Adrenal gland (tissue), 12 donors: ENCODE data around the gene KLHL3. TPM values are rescaled to one million over a fixed set of nuclear protein-coding genes. Genes with fewer than 3 reads are reported as not detected.

Source experiments
- DNase-seq, 7 donors: peaks; one replicate each; pipeline ENCODE4 v3.0.0-alpha.2; 2019 to 2020
- H3K27ac ChIP-seq, 5 donors: fragments of 200-600 bp; sonication (generic) in 4 of 5; 1 replicate in 3 of 5; 2 replicates in 2 of 5; pipeline versions ENCODE4 v1.5.1 to v1.8.0; 2016 to 2020; ENCODE audit warnings: mild to moderate bottlenecking in 1 of 5
- H3K27me3 ChIP-seq: fragments of 200-600 bp; 2 replicates; pipeline ENCODE4 v1.8.0; 2021
- H3K36me3 ChIP-seq, 2 donors: fragments of 200-600 bp; replicated peaks in 1 of 2; 1 replicate in 1 of 2; 2 replicates in 1 of 2; pipeline versions ENCODE4 v1.5.1 to v1.8.0; 2018 to 2022
- H3K4me1 ChIP-seq, 2 donors: fragments of 200-600 bp; replicated peaks in 1 of 2; 1 replicate in 1 of 2; 2 replicates in 1 of 2; pipeline versions ENCODE4 v1.5.1 to v1.8.0; 2018 to 2021
- H3K4me3 ChIP-seq, 4 donors: fragments of 200-600 bp; sonication (generic) in 3 of 4; one replicate each; pipeline ENCODE4 v1.5.1; 2016 to 2018
- H3K9me3 ChIP-seq, 3 donors: fragments of 200-600 bp; sonication (generic) in 1 of 3; replicated peaks in 1 of 3; 1 replicate in 2 of 3; 2 replicates in 1 of 3; pipeline versions ENCODE4 v1.5.1 to v1.8.0; 2016 to 2021
- CTCF ChIP-seq, 6 experiments: fragments of 450-650 bp in 4 of 6; fragments of 200-600 bp in 2 of 6; sonication (generic) in 1 of 6; IDR thresholded peaks; 1 replicate in 5 of 6; 2 replicates in 1 of 6; pipeline versions ENCODE4 v1.5.1 to v1.8.0; 2016 to 2021; ENCODE audit warnings: antibody characterized with exemption in 6 of 6, mild to moderate bottlenecking in 2 of 6, moderate library complexity in 1 of 6
- POLR2A ChIP-seq, 2 donors: fragments of 450-650 bp; IDR thresholded peaks; one replicate each; pipeline ENCODE4 v1.6.1; 2017; ENCODE audit warnings: antibody characterized with exemption in 2 of 2, mild to moderate bottlenecking in 2 of 2, moderate library complexity in 1 of 2
- WGBS, 4 donors: extraction: QIAGEN DNeasy Blood & Tissue Kit in 2 of 4; methylation state at CpG; one replicate each; pipeline versions ENCODE4 v1.1.5 to v1.1.7; 2013 to 2017; 5-methylcytosine and 5-hydroxymethylcytosine counted together
- intact Hi-C, 2 donors: fragments of 100-400 bp; cut with DNase I; formaldehyde crosslinking; loops; one replicate each; pipeline versions ENCODE4 v1.14.1 to v1.15.0; 2022 to 2023
- polyA plus RNA-seq, 3 donors: library from polyadenylated mRNA; stranded (reverse); fragments of 200-250 nt in 2 of 3; fragments of 350-450 nt in 1 of 3; fragmentation: Illumina TruSeq in 1 of 3; extraction: RNeasy Lipid Tissue Mini Kit (QIAGEN cat#74804) in 1 of 3; gene quantifications; one replicate each; pipeline ENCODE4 v1.2.3, GENCODE V29; 2013 to 2014
- total RNA-seq, 9 donors: library from RNA; depleted of rRNA in 4 of 9; stranded (reverse); fragments of >200 nt in 4 of 9; fragments of 120-200 nt in 1 of 9; fragmentation: NEBNext Ultra II Directional in 1 of 9; extraction: Animal tissue kit (Norgen Biotek cat#: 25700) in 1 of 9; gene quantifications; one replicate each; pipeline versions ENCODE4 v1.1.0 to v1.2.4, GENCODE V29; 2013 to 2023
- donor health status: healthy with polysubstance abuse.
- donor health status: Bipolar disorder and iron deficiency.
- donor health status: DM: yes; HTN: yes; CAD: no.
- donor health status: DM: no; HTN: no; CAD: no.
- donor health status: DM: no; HTN: no; CAD: no.
- donor health status: DM: yes; HTN: yes; CAD: no.

The KLHL3 gene
- total and polyA plus RNA-seq, 12 donors = 3.1 to 28.6 (median 13.4) TPM

GRCh38 chr5:137754961-137755762, 19.3 kb upstream of the KLHL3 start:
- Histone ChIP-seq H3K27ac (peak overlapping the region; percentile 98 to 100 (median 100)), H3K27me3 (no peaks in the 10 kb centered on the region), H3K4me1 (peaks cover 7 to 22% of the 10 kb centered on the region in 2 donors), H3K36me3 (no peaks in the 10 kb centered on the region), H3K4me3 (peak overlapping the region; percentile 16 to 97 (median 87)), H3K9me3 (no peaks in the 10 kb centered on the region)
- intact Hi-C loops = no loop called here
- TF ChIP-seq POLR2A (IDR thresholded peaks at IDR 0.05) = no peak
- no peak for TF ChIP-seq CTCF (IDR thresholded peaks at IDR 0.05)
- 27 to 82% (median 31%) methylated on average over 11 to 36 of the region's 36 CpGs for WGBS, 4 donors
- peak in 2 of 7 donors; percentile 24 to 26 for DNase-seq

- peak within 1 kb of the TSS; percentile 98 to 100 (median 100) for H3K27ac ChIP-seq
- intact Hi-C loops = no loop called here
- no peaks in the 10 kb centered on the region for H3K9me3 ChIP-seq
- H3K36me3 ChIP-seq = no peaks in the 10 kb centered on the region
- WGBS, 4 donors = 0 to 1% (median 1%) methylated on average over 50 to 79 of the region's 79 CpGs
- peaks cover 8 to 30% of the 10 kb centered on the region in 2 donors for H3K4me1 ChIP-seq
- peak within 1 kb of the TSS; percentile 85 to 97 (median 90) for H3K4me3 ChIP-seq
- DNase-seq = peak; percentile 96 to 98 (median 98)
- H3K27me3 ChIP-seq = no peaks in the 10 kb centered on the region
- TF ChIP-seq POLR2A (IDR thresholded peaks at IDR 0.05) = peak; percentile 95 to 99
- TF ChIP-seq CTCF (IDR thresholded peaks at IDR 0.05) = peak in 1 of 6 experiments; percentile 4
These were observed 18.5 kb upstream of the KLHL3 start, which contains the start of gene HNRNPA0 for GRCh38 chr5:137754188-137754960. TSS of gene HNRNPA0 (minus strand) at chr5:137754363. CDS start at chr5:137754066, 297 bp downstream.

- H3K4me3 ChIP-seq = peak overlapping the region; percentile 85 to 97 (median 90)
- H3K4me1 ChIP-seq = peaks cover 13 to 36% of the 10 kb centered on the region in 2 donors
- peak in 3 of 7 donors; percentile 56 to 62 (median 59) for DNase-seq
- intact Hi-C loops = no loop called here
- WGBS, 4 donors = 0 to 2% (median 0%) methylated on average over 13 to 45 of the region's 45 CpGs
- no peaks in the 10 kb centered on the region for H3K27me3 ChIP-seq
- TF ChIP-seq CTCF (IDR thresholded peaks at IDR 0.05) = no peak
- TF ChIP-seq POLR2A (IDR thresholded peaks at IDR 0.05) = no peak
- no peaks in the 10 kb centered on the region for H3K36me3 ChIP-seq
- no peaks in the 10 kb centered on the region for H3K9me3 ChIP-seq
- peak overlapping the region; percentile 98 to 100 (median 100) for H3K27ac ChIP-seq
These were observed 17.9 kb upstream of the KLHL3 start for GRCh38 chr5:137753691-137754187.
